Mammary epithelial cell (primary cell): ENCODE data around the gene LRCH1.

Experiments used
- EZH2 ChIP-seq: IDR thresholded peaks from 2 replicates; pipeline ENCODE4 v1.6.1; 2012; ENCODE audit warnings: low read length, inconsistent platforms, borderline replicate concordance
- TF ChIP-seq, protein P1 (sequence below), 2 donors: IDR thresholded peaks in 1 of 2; conservative IDR thresholded peaks in 1 of 2; 2 replicates each; pipeline ENCODE4 v1.5.1; 2011 to 2012; ENCODE audit warnings: inconsistent platforms in 2 of 2, low read length in 2 of 2, mild to moderate bottlenecking in 2 of 2, control low read depth in 1 of 2, low read depth in 1 of 2; ENCODE audit not compliant: insufficient read depth in 1 of 2; ENCODE audit errors: extremely low read depth in 1 of 2

DNA sequence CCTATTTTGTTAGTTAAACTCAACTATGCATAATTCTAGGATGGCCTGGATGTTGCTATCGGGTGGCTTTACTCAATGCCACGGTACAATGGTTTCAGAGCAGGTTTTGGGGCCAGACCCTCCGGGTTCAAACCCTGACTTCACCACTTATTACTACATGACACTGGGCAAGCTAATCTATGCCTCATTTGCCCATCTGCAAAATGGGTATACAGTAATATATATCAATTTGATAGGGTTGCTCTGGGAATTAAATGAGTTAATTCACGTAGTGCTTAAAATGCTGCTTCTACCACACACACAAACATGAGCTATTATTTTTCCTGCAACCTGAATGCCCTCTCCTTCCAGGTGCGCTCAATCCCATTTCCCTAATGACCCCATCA, 243.2 kb downstream of the LRCH1 start:
- TF ChIP-seq, protein P1, sequence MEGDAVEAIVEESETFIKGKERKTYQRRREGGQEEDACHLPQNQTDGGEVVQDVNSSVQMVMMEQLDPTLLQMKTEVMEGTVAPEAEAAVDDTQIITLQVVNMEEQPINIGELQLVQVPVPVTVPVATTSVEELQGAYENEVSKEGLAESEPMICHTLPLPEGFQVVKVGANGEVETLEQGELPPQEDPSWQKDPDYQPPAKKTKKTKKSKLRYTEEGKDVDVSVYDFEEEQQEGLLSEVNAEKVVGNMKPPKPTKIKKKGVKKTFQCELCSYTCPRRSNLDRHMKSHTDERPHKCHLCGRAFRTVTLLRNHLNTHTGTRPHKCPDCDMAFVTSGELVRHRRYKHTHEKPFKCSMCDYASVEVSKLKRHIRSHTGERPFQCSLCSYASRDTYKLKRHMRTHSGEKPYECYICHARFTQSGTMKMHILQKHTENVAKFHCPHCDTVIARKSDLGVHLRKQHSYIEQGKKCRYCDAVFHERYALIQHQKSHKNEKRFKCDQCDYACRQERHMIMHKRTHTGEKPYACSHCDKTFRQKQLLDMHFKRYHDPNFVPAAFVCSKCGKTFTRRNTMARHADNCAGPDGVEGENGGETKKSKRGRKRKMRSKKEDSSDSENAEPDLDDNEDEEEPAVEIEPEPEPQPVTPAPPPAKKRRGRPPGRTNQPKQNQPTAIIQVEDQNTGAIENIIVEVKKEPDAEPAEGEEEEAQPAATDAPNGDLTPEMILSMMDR (conservative IDR thresholded peaks at IDR 0.05 in 1 of 2, IDR thresholded peaks at IDR 0.05 in 1 of 2; ENCODE audit: extremely low read depth in 1 of 2, insufficient read depth in 1 of 2, low read depth in 1 of 2, low read length in 2 of 2): no peak
- TF ChIP-seq EZH2: no peak
